ENCODE results near the gene SMAD7.

SMAD7 gene

DNA sequence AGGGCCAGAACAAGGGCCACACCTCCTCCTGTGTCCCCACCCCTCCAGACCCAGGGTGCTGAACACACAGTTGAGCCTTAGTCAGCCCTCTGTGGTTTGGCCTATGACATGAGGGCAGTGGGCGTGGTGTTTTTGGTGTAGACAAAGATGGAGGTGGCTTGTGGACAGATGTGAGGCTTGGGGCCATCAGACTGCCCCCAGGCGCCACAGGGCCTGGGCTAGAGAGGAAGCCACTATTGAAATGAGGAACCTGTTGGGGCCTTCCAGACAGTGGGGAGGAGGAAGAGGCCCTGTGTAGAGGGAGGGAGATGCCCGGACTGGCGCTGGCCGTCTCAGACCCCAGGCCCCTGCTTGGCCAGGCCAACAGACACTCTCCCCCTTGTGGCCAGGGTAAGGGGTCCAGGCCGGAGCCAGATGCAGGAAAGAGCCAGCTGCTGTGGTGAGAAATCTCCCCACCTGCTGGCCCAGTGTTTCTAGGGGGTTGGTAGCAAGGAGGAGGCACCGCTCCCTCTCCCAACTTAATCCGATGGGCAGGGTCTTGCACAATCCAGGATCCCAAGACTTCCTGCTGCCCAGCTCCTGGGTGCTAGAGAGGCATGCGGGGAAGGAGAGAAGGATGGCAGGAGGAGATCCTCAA is 53.8 kb downstream of the SMAD7 start:
- no peak; the same call in 2 of the 3 replicates for ATAC-seq
- TF ChIP-seq, protein P1, sequence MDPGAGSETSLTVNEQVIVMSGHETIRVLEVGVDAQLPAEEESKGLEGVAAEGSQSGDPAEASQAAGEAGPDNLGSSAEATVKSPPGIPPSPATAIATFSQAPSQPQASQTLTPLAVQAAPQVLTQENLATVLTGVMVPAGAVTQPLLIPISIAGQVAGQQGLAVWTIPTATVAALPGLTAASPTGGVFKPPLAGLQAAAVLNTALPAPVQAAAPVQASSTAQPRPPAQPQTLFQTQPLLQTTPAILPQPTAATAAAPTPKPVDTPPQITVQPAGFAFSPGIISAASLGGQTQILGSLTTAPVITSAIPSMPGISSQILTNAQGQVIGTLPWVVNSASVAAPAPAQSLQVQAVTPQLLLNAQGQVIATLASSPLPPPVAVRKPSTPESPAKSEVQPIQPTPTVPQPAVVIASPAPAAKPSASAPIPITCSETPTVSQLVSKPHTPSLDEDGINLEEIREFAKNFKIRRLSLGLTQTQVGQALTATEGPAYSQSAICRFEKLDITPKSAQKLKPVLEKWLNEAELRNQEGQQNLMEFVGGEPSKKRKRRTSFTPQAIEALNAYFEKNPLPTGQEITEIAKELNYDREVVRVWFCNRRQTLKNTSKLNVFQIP (CRISPR knock-in tag; IDR thresholded peaks at IDR 0.05; ENCODE audit: borderline replicate concordance, low read depth): no peak
- TF ChIP-seq CSDC2 (CRISPR knock-in tag; IDR thresholded peaks at IDR 0.05): no peak
- no peak for TF ChIP-seq ZFP3 (CRISPR knock-in tag; IDR thresholded peaks at IDR 0.05)
- no peak for TF ChIP-seq TOX (CRISPR knock-in tag; IDR thresholded peaks at IDR 0.05; ENCODE audit: borderline replicate concordance)
- no peak for TF ChIP-seq ZNF565 (CRISPR knock-in tag; conservative IDR thresholded peaks at IDR 0.05; ENCODE audit: low read depth)
- TF ChIP-seq BACH2 (CRISPR knock-in tag; IDR thresholded peaks at IDR 0.05; ENCODE audit: borderline replicate concordance): no peak
- no peak for TF ChIP-seq SNAI2 (CRISPR knock-in tag; IDR thresholded peaks at IDR 0.05)
- TF ChIP-seq ESRRG (CRISPR knock-in tag; IDR thresholded peaks at IDR 0.05): no peak
- TF ChIP-seq, protein P2, sequence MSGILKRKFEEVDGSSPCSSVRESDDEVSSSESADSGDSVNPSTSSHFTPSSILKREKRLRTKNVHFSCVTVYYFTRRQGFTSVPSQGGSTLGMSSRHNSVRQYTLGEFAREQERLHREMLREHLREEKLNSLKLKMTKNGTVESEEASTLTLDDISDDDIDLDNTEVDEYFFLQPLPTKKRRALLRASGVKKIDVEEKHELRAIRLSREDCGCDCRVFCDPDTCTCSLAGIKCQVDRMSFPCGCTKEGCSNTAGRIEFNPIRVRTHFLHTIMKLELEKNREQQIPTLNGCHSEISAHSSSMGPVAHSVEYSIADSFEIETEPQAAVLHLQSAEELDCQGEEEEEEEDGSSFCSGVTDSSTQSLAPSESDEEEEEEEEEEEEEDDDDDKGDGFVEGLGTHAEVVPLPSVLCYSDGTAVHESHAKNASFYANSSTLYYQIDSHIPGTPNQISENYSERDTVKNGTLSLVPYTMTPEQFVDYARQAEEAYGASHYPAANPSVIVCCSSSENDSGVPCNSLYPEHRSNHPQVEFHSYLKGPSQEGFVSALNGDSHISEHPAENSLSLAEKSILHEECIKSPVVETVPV (CRISPR knock-in tag; IDR thresholded peaks at IDR 0.05): no peak
- no peak for TF ChIP-seq OSR1 (CRISPR knock-in tag; IDR thresholded peaks at IDR 0.05)
- TF ChIP-seq PPARA (CRISPR knock-in tag; IDR thresholded peaks at IDR 0.05; ENCODE audit: borderline replicate concordance): no peak
- TF ChIP-seq ZNF70 (CRISPR knock-in tag; IDR thresholded peaks at IDR 0.05): no peak
- no peak for TF ChIP-seq ZNF8 (CRISPR knock-in tag; IDR thresholded peaks at IDR 0.05)
- TF ChIP-seq, protein P3, sequence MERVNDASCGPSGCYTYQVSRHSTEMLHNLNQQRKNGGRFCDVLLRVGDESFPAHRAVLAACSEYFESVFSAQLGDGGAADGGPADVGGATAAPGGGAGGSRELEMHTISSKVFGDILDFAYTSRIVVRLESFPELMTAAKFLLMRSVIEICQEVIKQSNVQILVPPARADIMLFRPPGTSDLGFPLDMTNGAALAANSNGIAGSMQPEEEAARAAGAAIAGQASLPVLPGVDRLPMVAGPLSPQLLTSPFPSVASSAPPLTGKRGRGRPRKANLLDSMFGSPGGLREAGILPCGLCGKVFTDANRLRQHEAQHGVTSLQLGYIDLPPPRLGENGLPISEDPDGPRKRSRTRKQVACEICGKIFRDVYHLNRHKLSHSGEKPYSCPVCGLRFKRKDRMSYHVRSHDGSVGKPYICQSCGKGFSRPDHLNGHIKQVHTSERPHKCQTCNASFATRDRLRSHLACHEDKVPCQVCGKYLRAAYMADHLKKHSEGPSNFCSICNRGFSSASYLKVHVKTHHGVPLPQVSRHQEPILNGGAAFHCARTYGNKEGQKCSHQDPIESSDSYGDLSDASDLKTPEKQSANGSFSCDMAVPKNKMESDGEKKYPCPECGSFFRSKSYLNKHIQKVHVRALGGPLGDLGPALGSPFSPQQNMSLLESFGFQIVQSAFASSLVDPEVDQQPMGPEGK (CRISPR knock-in tag; IDR thresholded peaks at IDR 0.05; ENCODE audit: borderline replicate concordance): no peak
- TF ChIP-seq RARB (CRISPR knock-in tag; IDR thresholded peaks at IDR 0.05): no peak
- no peak for TF ChIP-seq GLIS3 (CRISPR knock-in tag; IDR thresholded peaks at IDR 0.05)
- TF ChIP-seq, protein P4, sequence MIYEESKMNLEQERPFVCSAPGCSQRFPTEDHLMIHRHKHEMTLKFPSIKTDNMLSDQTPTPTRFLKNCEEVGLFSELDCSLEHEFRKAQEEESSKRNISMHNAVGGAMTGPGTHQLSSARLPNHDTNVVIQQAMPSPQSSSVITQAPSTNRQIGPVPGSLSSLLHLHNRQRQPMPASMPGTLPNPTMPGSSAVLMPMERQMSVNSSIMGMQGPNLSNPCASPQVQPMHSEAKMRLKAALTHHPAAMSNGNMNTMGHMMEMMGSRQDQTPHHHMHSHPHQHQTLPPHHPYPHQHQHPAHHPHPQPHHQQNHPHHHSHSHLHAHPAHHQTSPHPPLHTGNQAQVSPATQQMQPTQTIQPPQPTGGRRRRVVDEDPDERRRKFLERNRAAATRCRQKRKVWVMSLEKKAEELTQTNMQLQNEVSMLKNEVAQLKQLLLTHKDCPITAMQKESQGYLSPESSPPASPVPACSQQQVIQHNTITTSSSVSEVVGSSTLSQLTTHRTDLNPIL (CRISPR knock-in tag; IDR thresholded peaks at IDR 0.05; ENCODE audit: low read depth): no peak
- TF ChIP-seq, protein P5, sequence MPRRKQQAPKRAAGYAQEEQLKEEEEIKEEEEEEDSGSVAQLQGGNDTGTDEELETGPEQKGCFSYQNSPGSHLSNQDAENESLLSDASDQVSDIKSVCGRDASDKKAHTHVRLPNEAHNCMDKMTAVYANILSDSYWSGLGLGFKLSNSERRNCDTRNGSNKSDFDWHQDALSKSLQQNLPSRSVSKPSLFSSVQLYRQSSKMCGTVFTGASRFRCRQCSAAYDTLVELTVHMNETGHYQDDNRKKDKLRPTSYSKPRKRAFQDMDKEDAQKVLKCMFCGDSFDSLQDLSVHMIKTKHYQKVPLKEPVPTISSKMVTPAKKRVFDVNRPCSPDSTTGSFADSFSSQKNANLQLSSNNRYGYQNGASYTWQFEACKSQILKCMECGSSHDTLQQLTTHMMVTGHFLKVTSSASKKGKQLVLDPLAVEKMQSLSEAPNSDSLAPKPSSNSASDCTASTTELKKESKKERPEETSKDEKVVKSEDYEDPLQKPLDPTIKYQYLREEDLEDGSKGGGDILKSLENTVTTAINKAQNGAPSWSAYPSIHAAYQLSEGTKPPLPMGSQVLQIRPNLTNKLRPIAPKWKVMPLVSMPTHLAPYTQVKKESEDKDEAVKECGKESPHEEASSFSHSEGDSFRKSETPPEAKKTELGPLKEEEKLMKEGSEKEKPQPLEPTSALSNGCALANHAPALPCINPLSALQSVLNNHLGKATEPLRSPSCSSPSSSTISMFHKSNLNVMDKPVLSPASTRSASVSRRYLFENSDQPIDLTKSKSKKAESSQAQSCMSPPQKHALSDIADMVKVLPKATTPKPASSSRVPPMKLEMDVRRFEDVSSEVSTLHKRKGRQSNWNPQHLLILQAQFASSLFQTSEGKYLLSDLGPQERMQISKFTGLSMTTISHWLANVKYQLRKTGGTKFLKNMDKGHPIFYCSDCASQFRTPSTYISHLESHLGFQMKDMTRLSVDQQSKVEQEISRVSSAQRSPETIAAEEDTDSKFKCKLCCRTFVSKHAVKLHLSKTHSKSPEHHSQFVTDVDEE (CRISPR knock-in tag; IDR thresholded peaks at IDR 0.05): no peak

DNA sequence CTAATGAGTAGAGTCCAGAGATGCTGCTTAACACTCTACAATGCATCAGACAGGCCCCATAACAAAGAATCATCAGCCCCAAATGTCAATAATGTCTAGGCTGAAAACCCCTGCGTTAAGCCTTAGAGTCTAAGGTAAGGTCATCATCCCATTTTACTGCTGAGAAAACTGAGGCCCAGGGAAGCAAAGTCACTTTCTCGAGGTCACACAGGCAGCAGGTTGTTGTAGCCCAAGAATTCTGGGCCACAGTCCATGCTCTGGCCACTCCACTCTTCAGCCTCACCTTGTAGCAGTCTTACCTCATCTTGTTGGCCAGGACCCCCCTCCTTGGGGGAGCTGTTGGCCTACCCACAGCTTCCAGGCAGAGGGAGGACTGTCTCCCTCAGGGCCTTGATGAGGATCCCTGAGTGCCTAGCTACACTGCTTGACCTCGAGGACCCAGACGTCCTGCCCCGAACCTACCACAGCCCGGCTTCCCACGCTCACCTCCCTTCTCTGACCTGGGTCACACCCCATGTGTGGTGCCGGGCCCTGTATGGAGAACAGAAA is 54.4 kb downstream of the SMAD7 start:
- no peak for ATAC-seq
- TF ChIP-seq, protein P5 (CRISPR knock-in tag; IDR thresholded peaks at IDR 0.05): no peak
- TF ChIP-seq ZNF8 (CRISPR knock-in tag; IDR thresholded peaks at IDR 0.05) (no peak), SNAI2 (CRISPR knock-in tag; IDR thresholded peaks at IDR 0.05) (no peak), BACH2 (CRISPR knock-in tag; IDR thresholded peaks at IDR 0.05; ENCODE audit: borderline replicate concordance) (no peak), CSDC2 (CRISPR knock-in tag; IDR thresholded peaks at IDR 0.05) (no peak), ARNTL (CRISPR knock-in tag; IDR thresholded peaks at IDR 0.05; ENCODE audit: borderline replicate concordance, low read depth) (no peak), ZC3H10 (CRISPR knock-in tag; IDR thresholded peaks at IDR 0.05) (no peak)
- TF ChIP-seq, protein P4 (CRISPR knock-in tag; IDR thresholded peaks at IDR 0.05; ENCODE audit: low read depth): no peak
- TF ChIP-seq, protein P1 (CRISPR knock-in tag; IDR thresholded peaks at IDR 0.05; ENCODE audit: borderline replicate concordance, low read depth): no peak
- TF ChIP-seq, protein P2 (CRISPR knock-in tag; IDR thresholded peaks at IDR 0.05): no peak
